H1 (cell line): ENCODE measurements around the gene SV2C.

Source experiments
- CBX5 ChIP-seq: fragments of 300-800, 300-1000 bp; sonication (generic); IDR thresholded peaks from 2 replicates; pipeline ENCODE4 v1.7.1; 2016; ENCODE audit warnings: antibody characterized with exemption, low read length, low read depth
- CEBPB ChIP-seq: IDR thresholded peaks from 2 replicates; pipeline ENCODE4 v1.6.1; 2012; ENCODE audit warnings: low read depth, low read length
- CHD2 ChIP-seq: IDR thresholded peaks from 2 replicates; pipeline ENCODE4 v1.6.1; 2012; ENCODE audit warnings: low read length, improper control_type of control experiment
- CTBP2 ChIP-seq: IDR thresholded peaks from 2 replicates; pipeline ENCODE4 v1.7.0; 2011; ENCODE audit warnings: borderline replicate concordance, mild to moderate bottlenecking, moderate library complexity, mixed read lengths, low read length; ENCODE audit not compliant: insufficient read depth, insufficient read length
- RAD21 ChIP-seq, 2 experiments: IDR thresholded peaks in 1 of 2; conservative IDR thresholded peaks in 1 of 2; 2 replicates each; pipeline ENCODE4 v1.6.1; 2011; ENCODE audit warnings: low read depth in 2 of 2, low read length in 2 of 2, improper control_type of control experiment in 1 of 2, inconsistent platforms in 1 of 2, mild to moderate bottlenecking in 1 of 2, moderate library complexity in 1 of 2
- SRF ChIP-seq: IDR thresholded peaks from 2 replicates; pipeline ENCODE4 v1.6.1; 2011; ENCODE audit warnings: mild to moderate bottlenecking, low read depth, low read length, moderate library complexity
- TF ChIP-seq, protein P1 (sequence below), 3 experiments: IDR thresholded peaks; 1 replicate in 2 of 3; 2 replicates in 1 of 3; pipeline versions ENCODE4 v1.5.1 to v1.6.1; 2011; ENCODE audit warnings: low read length in 3 of 3, mild to moderate bottlenecking in 3 of 3, inconsistent platforms in 2 of 3, low read depth in 1 of 3, moderate library complexity in 1 of 3; ENCODE audit not compliant: insufficient read depth in 1 of 3; ENCODE audit errors: control extremely low read depth in 1 of 3

DNA sequence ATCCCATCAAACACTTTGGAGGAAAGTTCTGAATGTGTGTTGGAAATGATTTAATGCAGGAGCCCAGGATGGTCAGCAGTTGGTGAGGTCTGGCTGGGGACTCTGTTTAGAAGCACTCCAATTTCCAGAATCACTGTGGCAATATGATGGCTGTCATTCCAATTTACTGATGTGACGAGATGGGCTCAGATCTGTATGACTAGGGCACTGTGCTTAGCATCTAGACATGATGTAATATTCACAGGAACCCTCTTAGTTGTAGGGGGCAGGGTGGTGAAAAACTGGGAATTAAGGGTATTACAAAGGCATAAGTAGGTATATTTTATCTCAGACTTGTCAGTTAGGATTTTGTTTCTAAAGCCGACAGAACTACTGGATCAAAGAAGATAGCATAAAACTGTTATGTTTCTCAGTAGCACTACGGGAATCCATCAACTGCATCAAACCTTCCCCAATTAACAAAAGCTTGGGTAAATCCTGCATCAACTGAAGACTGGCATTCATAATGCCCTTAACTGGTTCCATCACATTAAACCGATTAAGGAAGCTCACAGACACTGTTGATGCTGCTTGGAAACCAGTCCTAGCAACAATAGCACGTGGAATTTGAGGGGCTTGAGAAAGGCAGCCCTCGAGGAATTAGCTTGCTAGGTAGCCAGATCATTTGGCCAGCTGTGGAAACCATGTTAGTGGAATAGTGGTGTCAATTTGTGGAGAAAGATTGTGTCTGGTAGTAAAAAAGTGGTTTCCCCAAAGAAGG is 86.1 kb downstream of the SV2C start:
- TF ChIP-seq CTBP2 (no peak), CHD2 (no peak), SRF (no peak), RAD21 (IDR thresholded peaks at IDR 0.05 in 1 of 2, conservative IDR thresholded peaks at IDR 0.05 in 1 of 2; ENCODE audit: low read depth in 2 of 2, low read length in 2 of 2) (no peak), CEBPB (no peak), CBX5 (no peak)
- TF ChIP-seq, protein P1, sequence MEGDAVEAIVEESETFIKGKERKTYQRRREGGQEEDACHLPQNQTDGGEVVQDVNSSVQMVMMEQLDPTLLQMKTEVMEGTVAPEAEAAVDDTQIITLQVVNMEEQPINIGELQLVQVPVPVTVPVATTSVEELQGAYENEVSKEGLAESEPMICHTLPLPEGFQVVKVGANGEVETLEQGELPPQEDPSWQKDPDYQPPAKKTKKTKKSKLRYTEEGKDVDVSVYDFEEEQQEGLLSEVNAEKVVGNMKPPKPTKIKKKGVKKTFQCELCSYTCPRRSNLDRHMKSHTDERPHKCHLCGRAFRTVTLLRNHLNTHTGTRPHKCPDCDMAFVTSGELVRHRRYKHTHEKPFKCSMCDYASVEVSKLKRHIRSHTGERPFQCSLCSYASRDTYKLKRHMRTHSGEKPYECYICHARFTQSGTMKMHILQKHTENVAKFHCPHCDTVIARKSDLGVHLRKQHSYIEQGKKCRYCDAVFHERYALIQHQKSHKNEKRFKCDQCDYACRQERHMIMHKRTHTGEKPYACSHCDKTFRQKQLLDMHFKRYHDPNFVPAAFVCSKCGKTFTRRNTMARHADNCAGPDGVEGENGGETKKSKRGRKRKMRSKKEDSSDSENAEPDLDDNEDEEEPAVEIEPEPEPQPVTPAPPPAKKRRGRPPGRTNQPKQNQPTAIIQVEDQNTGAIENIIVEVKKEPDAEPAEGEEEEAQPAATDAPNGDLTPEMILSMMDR (IDR thresholded peaks at IDR 0.05; ENCODE audit: control extremely low read depth in 1 of 3, insufficient read depth in 1 of 3, low read depth in 1 of 3, low read length in 3 of 3): no peak
